Measurements from ENCODE around the gene UPF2.

GRCh38 chr10:12031404-12031803, 11.2 kb downstream of the UPF2 start:
- TF ChIP-seq RARB (CRISPR knock-in tag; IDR thresholded peaks at IDR 0.05) (no peak), ZFP3 (CRISPR knock-in tag; IDR thresholded peaks at IDR 0.05) (no peak), CREB5 (CRISPR knock-in tag; IDR thresholded peaks at IDR 0.05; ENCODE audit: low read depth) (no peak), ZNF8 (CRISPR knock-in tag; IDR thresholded peaks at IDR 0.05) (no peak), SNAI2 (CRISPR knock-in tag; IDR thresholded peaks at IDR 0.05) (no peak), TCF4 (CRISPR knock-in tag; IDR thresholded peaks at IDR 0.05; ENCODE audit: borderline replicate concordance) (no peak), BACH2 (CRISPR knock-in tag; IDR thresholded peaks at IDR 0.05; ENCODE audit: borderline replicate concordance) (no peak), ZFP30 (CRISPR knock-in tag; IDR thresholded peaks at IDR 0.05) (no peak), POU6F1 (CRISPR knock-in tag; IDR thresholded peaks at IDR 0.05; ENCODE audit: borderline replicate concordance, low read depth) (no peak)
- TF ChIP-seq, protein P1, sequence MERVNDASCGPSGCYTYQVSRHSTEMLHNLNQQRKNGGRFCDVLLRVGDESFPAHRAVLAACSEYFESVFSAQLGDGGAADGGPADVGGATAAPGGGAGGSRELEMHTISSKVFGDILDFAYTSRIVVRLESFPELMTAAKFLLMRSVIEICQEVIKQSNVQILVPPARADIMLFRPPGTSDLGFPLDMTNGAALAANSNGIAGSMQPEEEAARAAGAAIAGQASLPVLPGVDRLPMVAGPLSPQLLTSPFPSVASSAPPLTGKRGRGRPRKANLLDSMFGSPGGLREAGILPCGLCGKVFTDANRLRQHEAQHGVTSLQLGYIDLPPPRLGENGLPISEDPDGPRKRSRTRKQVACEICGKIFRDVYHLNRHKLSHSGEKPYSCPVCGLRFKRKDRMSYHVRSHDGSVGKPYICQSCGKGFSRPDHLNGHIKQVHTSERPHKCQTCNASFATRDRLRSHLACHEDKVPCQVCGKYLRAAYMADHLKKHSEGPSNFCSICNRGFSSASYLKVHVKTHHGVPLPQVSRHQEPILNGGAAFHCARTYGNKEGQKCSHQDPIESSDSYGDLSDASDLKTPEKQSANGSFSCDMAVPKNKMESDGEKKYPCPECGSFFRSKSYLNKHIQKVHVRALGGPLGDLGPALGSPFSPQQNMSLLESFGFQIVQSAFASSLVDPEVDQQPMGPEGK (CRISPR knock-in tag; IDR thresholded peaks at IDR 0.05; ENCODE audit: borderline replicate concordance): no peak
- TF ChIP-seq, protein P2, sequence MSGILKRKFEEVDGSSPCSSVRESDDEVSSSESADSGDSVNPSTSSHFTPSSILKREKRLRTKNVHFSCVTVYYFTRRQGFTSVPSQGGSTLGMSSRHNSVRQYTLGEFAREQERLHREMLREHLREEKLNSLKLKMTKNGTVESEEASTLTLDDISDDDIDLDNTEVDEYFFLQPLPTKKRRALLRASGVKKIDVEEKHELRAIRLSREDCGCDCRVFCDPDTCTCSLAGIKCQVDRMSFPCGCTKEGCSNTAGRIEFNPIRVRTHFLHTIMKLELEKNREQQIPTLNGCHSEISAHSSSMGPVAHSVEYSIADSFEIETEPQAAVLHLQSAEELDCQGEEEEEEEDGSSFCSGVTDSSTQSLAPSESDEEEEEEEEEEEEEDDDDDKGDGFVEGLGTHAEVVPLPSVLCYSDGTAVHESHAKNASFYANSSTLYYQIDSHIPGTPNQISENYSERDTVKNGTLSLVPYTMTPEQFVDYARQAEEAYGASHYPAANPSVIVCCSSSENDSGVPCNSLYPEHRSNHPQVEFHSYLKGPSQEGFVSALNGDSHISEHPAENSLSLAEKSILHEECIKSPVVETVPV (CRISPR knock-in tag; IDR thresholded peaks at IDR 0.05): no peak
